SKM-1 (cell line): ENCODE results near the gene C20orf173.
"Not testable (repeated sequence)": the region's sequence is repeated elsewhere in the genome, so short reads cannot be mapped to it uniquely, and the experiment has no call there.

Experiments used
- DNase-seq: peaks from one replicate; lab custom pipeline; 2025; ENCODE audit not compliant: unreplicated experiment; lab: John Stamatoyannopoulos, UW

Gene C20orf173

DNA sequence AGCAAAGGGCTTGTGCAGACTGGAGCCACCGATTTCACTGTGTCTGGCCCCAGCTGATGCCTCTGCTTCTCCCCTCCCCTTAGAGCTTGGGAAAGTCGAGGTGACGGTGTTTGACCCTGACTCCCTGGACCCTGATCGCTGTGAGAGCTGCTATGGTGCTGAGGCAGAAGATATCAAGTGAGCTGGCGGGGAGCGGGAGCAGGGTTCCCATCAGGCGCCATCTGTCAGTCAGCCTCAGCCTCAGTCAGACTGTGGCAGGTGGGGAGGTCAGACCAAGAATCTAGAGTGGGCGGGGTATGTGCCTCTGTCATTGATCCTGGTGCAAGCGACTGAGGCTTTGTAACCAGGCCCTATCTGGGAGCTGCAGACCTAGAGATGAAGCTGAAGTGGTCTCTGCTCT is 17.9 kb upstream of the C20orf173 start:
- no peak for DNase-seq

DNA sequence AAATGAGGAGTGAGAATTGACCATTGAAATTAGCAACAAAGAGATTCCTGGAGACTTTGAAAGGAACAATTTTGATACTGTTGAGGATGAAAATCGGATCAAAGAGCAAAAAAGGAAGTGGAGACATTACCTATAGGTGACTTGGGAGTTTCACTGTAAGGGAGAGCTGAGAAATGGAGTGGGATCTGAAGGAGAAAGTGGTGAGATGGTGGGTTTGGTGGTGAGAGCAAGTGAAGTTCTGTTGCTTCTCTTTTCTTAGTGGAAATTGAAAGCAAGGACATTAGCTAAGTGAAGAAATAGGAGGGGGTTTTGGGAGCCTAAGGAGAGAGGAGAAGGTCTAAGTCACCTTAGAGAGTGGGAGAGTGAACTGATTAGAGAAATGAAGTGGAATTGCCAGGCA is 16.7 kb upstream of the C20orf173 start:
- DNase-seq, result no peak

DNA sequence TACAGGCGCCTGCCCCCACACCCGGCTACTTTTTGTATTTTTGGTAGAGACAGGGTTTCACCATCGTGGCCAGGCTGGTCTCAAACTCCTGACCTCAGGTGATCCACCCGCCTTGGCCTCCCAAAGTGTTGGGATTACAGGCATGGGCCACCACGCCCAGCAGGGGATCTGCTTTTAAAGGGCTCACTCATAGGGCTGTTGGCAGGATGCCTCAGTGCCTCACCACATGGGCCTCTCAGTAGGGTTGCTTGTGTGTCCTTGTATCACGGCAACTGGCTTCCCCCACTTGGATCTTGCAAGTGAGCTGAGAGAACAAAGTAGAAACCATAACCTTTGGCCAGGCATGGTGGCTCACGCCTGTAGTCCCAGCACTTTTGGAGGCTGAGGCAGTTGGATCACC is 15.5 kb upstream of the C20orf173 start:
- DNase-seq, result not testable (repeated sequence)

DNA sequence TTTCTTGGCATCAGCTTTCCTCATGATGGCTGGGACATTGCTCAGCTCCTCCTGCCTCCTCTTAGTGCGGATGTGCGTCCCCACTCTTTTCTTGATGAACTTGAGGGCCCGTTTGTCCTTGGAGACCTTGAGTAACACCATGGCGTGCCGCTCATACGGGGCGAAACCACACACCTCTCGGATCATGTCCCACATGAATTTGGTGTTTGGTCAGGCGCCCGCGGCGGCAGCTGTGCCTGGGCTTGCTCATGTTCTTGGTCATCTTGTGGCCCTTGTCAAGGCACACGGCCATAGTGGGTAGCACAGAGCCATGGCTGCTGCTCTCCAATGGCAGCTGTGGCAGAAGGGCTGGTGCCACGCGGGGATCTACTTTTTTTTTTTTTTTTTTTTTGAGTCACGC is 15.0 kb upstream of the C20orf173 start:
- no peak for DNase-seq

DNA sequence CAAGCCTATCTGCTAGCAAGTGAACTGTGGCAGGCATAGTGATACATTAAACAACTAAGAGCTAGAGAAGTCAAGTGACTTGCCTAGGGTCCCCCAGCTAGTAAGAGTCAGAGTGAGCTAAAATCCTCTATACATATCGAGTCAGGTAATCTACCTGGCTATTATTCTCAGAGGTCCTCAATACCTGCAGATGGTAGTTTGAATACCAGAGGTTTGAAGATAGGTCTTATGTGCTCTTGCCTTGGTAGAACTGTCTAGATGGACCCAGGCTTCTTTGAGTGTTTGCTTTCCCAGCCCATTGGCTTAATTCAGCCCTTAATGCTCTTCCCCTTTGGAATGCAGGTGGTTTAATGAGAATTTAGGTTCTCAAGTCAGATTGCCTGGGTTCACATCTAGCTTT is 13.5 kb upstream of the C20orf173 start:
- DNase-seq, result no peak

DNA sequence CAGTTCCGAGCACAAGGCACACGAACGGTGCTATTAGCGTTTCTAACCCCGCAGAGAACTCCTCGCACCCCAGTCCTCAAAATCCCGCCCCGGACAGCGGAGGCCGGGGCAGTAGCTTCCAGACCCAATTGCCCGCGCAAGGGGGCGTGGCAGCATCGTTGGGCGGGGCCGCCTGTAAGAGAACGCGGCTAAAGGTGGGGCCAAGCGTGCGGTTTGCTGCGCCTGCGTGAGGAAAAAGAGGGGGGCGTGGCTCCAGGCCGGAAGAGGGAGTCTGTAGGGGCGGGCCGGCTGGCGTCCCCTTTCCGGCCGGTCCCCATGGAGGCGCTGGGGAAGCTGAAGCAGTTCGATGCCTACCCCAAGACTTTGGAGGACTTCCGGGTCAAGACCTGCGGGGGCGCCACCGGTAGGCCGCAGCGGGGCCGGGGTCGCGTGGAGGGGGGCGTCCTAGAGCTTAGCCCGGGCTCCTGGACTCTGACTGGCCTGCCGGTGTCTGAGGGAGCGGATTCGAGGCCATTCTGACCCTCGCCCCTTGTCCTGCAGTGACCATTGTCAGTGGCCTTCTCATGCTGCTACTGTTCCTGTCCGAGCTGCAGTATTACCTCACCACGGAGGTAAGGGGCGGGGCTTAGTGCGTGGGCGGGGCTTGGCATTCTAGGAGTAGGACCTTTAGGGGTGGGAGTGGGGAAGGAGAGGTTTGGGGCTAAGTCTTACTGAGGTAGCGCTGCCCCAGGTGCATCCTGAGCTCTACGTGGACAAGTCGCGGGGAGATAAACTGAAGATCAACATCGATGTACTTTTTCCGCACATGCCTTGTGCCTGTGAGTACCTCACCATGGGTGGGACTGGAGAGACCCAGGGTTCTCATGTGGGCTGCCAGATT is 12.6 kb upstream of the C20orf173 start, which contains the start of gene ERGIC3:
TSS of gene ERGIC3 (plus strand) at position 296 of the 880 bp plus-strand sequence. CDS start at position 316, 20 bp downstream.
- peak; percentile 90 for DNase-seq

DNA sequence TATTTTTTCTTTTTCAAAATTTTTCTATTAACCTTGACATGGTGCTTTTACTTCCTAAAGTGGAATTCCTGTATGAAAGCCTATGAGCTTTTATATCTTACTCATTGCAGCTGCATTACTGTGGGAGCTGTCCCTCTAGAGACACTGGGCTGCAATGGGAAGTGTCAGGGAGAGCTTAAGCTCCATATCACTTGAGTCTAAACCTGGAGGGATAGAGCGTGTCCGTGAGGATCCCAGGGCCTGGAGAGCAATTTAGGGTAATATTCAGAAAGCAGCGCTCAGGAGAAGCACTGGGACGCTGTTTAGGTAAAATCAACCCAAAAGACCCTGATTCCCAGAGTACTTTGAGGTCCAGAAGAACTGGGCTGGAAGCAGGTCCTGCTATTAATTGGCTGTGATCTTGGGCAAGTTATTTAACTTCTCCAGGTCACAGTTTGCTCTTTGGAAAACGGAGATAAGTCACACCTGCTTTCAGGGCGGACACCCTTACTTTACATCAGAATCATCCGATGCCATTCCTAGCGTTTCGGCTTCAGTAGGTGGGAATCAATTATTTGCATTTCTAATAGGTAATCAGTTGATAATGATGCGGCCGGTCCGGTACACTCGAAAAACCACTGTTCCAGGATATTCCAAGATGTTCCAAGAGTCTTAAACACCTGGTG is 11.8 kb upstream of the C20orf173 start:
- DNase-seq, result no peak

DNA sequence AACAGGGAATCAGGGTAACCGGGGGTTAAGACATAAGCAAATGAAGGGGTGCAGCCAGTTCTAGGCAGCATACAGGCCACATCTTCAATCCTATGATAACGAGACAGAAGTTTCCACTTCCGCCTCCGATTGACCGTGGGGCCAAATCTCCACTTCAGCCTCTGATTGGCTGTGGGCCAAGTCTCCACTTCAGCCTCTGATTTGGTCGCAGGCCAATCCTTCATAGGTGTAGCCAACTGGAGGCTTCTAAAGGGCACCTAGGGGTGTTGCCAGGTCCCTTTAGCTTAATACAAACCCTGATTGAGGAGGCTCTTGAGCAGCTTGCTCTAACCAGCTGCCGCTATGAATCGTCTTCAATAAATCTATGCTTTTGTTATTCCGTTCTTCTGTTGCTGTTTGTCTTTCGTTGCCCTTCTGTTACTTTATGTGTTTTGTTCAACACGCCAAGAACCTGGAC is 10.3 kb upstream of the C20orf173 start:
- no peak for DNase-seq

DNA sequence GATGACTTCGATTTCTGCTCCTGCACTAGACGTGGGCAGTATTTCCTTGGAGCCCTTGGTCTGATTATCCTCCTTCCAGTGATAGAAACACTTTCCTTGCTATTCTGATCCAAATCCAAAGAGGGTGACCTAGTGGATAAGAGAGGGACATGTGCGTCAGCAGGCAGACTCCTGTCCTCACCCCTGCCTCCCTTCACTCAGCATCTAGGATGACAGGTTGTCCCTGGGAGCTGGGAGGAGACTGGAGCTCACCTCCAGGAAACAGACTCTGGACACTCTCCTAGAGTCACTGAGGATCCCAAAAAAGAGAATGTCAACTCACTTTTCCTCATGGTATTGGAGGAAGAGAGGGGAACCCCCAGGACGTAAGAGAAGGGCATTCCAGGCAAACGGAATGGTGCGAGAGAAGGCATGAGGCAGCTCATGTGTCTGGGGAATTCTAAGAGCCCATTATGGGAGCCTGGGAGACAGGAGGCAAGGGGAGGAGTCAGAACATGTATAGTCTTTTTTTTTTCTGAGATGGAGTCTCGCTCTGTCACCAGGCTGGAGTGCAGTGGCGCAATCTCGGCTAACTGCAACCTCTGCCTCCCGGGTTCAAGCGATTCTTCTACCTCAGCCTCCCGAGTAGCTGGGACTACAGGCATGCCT is 2.2 kb downstream of the C20orf173 start:
- no peak for DNase-seq

DNA sequence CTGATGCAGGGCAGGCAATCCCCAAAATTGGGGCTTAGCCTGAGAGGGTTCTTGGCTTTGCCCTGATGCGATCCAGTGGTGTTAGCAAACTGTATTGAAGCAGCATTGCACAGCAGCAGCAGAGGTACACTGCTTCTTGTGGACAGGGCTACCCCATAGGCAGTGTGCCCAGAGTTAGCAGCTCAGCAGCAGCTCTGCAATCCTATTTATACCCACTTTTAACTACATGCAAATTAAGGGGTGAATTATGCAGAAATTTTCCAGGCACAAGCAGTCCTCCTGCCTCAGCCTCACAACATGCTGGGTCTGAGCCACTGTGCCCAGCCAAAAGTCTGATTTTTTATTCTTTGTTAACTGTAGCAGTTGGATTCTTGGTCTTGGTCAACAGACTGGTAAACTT is 3.8 kb downstream of the C20orf173 start:
- no peak for DNase-seq

DNA sequence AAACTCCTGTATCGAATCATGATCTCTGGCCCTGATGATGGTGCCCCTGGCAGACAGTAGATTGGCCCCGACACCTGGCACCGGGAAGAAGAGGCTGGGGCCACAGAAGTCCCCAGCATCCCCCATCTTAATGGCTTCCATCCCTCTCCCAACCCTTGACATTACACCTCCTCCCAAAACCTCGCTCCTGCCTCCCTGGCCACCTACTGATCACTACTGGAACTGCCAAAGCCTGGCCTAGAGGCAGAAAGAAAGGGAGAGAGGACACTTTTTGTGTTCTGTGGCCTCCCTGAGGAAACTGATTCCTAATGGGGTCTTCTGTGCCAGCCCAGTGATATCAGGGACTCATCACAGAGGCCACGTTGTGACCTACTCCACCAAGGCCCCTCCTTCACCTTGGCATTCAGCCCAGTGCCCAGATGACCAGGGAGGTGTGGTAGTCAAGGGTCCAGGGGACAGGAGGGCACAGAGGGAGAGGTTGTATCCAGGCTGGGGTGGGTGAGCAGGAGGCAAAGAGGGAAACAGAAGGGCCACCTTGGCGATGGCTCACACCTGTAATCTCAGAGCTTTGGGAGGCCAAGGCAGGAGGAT is 6.1 kb downstream of the C20orf173 start:
- no peak for DNase-seq

DNA sequence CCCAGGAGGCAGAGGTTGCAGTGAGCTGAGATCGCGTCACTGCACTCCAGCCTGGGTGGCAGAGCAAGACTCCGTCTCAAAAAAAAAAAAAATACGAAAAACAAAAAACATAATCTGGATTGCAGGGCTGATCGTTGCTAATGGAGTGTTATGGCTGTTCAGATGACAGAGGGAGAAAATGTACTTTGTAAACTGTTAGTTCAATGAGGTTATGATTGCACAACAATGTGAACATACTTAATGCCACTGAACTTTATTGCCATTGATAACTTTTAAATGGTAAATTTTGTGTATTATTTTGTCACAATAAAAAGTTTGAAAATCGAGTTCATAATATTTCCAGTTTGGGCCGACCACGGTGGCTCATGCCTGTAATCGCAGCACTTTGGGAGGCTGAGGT is 10.5 kb downstream of the C20orf173 start:
- DNase-seq, result no peak

DNA sequence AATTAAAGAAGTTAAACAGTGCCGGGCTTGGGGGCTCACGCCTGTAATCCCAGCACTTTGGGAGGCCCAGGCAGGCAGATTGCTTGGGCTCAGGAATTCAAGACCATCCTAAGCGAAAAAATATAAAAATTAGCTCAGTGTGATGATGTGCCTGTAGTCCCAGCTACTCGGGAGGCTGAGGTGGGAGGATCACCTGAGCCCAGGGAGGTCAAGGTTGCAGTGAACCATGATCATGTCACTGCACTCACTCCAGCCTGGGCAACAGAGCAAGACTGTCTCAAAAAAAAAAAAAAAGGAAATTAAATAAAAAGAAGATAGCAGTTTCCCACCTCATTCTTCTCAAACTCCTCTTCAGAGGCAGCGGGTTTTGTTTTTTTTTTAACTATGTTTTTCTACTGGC is 11.7 kb downstream of the C20orf173 start:
- not testable (repeated sequence) for DNase-seq

DNA sequence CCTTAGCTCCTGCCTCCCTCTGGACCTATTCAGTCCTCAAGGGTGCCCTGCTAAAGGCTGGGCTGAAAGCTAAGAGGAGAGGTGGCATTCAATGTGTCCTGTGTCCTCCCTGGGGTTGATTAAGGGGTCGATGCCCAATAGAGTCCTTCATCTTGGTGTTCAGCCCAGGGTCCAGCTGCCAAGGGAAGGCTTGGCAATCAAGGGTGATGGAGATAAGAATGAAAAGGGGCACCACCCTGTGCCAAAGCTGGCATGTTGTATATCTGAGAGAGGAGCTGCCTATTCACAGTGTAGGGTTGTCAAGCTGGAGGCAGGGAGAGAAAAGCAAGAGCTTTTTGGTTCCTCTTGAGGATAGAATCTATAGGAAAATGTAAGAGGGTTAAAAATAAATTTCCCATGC is 12.3 kb downstream of the C20orf173 start:
- no peak for DNase-seq

DNA sequence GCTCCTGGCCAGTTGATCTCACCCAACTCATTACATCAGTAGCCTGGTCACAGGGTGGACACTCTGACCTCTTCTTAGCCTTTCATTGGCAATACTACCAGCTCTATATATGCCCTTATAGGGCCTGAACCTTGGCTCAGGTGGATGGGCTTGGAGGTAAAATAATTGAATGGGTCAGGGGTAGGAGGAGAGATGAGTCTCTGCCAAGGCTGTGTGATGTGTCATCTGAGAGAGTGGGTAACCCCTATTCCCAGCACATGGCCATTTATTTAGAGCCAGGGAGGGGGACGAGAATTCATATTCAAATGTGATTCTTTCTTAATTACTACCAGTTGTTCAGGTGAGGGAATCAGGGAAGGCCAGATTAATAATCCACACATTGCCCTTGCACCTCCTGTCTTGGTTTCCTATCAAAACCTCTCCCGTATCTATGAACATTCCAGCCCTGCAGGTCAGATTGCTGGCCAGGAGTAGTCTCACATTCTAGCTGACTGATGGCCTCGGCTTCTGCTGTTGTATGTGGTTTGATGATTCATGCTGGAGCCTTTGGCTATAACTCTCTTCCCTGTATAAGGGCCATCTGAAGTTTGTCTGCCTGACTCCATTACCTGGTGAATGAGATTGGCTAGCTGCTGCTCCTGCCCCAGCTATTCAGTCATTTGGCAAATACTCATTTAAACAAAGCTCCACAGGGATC is 13.4 kb downstream of the C20orf173 start:
- no peak for DNase-seq

DNA sequence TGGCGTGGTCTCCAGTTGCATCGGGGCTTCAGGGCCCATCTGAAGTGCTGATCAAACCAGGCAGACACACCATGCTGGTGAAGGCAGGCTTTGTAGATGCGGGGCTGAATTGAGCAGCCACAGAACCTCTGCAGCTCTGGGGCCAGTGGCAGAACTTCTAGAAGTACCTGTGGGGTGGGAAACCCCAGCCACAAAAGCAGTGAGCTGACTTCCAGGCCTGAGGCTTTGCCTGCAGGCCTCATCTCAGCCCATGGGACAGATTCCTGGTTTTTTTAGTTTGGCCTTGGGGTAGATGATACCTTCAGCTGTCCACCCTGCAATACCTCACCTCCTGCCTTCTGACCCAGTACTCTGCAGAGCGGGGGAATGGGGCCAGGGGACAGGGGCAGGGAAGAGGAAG is 14.1 kb downstream of the C20orf173 start:
- DNase-seq, result no peak

DNA sequence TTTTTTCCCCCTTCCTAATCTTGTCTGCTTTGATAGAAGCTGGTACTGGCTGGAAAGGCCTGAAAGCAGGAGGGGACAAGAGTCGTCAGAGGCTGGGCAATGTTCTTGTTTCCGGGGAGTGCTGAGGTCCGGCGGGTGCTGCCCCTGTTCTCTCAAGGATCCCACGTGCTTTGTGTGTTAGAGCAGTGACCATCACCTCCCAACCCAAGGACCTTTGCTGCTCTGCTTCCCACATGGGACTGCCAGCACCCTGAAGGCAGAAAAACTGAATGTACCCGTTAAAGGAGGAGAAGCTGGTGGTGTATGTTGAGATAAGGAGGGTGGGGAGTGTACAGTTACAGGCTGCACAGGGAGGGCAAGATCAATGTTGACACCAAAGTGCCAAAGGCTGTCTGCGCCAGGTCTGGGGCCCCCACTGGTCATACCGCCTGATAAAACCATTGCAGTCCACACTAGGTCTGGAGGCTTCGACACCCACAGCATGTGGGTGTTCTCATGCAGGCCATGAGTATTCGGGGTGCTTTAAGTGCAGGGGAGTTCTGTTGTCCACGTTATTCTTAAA is 15.0 kb downstream of the C20orf173 start:
- DNase-seq, result no peak

DNA sequence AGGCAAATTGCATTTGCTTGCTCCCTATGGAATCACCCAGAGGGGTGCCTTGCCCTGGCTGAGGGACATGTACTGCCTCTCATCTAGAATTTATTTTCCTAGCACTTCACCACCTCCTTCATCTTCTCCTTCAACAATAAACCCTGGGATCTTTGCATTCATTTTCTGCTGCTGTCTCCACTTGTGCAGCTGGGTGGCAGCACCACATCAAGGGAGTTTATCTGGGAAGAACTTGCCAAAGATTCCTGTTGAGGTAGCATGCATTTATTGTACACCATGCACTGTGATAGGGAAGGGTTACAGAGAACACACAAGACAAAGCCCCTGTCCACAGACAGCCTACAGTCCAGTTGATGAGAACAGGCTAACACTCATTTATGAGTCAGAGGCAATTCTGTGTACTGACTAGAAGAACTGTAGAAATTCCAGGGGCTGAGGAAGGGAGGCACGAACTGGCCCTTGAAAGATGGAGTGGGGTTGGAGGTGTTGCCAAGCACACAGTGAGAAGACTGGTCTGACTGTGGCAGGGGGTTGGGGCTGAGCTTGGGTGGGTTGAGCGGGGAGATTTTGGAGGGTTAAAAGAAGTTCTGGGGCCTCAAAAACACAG is 17.5 kb downstream of the C20orf173 start:
- no peak for DNase-seq

DNA sequence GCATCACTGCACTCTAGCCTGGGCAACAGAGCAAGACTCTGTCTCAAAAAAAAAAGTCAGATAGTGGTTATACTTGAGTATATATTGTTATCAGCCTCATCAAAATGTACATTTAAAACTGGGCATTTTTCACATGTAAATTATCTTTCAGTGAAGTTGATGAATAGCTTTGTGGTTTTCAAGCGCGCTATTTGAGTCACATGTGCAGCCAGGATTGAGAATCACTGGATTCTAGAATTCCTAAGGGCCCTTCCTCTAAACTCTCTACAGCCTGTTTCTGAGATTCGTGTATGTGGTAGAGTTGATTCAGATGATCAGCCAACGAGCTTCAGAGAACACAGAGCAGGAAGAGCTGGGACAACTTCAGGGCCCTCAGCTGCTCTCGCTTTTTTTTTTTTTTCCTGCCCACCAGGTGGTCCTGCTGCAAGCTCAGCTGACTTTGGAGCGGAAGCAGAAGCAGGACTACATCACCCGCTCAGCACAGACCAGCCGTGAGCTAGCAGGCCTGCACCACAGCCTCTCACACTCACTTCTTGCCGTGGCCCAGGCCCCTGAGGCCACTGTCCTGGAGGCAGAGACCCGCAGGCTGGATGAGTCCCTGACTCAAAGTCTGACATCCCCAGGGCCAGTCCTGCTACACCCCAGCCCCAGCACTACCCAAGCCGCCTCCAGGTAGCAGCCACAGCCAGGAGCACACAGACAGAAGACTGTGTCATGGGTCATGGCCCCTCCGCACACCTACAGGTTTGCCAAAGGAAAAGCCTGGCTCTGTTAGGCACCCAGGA is 18.3 kb downstream of the C20orf173 start:
- no peak for DNase-seq
